ENCODE measurements around the gene OGDHL.

GRCh38 chr10:49743464-49744075 lies 18.6 kb downstream of the OGDHL start:
- TF ChIP-seq POLR2A (IDR thresholded peaks at IDR 0.05) (no peak), CTCF (IDR thresholded peaks at IDR 0.05) (no peak)

Data from esophagus squamous epithelium (tissue), 4 donors.